Activated CD4-positive, alpha-beta memory T cell treated with anti-CD3 and anti-CD28 coated beads, Interleukin-2, amount 10 ng/mL, durations not matched to agents 7 days and 5 days (primary cell): ENCODE data around the gene ALG10. TPM values are rescaled to one million over a fixed set of nuclear protein-coding genes. Genes with fewer than 3 reads are reported as not detected.
A peak's percentile ranks its signal among the peaks of the same experiment; 100 is the strongest.
"Not testable (repeated sequence)": the region's sequence is repeated elsewhere in the genome, so short reads cannot be mapped to it uniquely, and the experiment has no call there.

Experiments used
- CTCF ChIA-PET: fragments of 350-600 bp; sonication (Branson Sonifier 250); formaldehyde crosslinking; loops from one replicate; lab custom pipeline; 2021; ENCODE audit warnings: antibody characterized with exemption, inconsistent platforms; lab: Charles Lee
- POLR2A ChIA-PET: fragments of 350-600 bp; sonication (Branson Sonifier 250); formaldehyde crosslinking; loops from one replicate; lab custom pipeline; 2021; ENCODE audit warnings: antibody characterized with exemption; lab: Charles Lee
- DNase-seq: peaks from one replicate; pipeline ENCODE4 v3.0.0-alpha.2; 2020
- H3K27ac Mint-ChIP-seq: one replicate; pipeline ENCODE4 v1.8.0; 2021; ENCODE audit warnings: mild to moderate bottlenecking, mixed read lengths
- H3K27me3 Mint-ChIP-seq: one replicate; pipeline ENCODE4 v1.8.0; 2021; ENCODE audit warnings: mixed read lengths
- H3K36me3 Mint-ChIP-seq: one replicate; pipeline ENCODE4 v1.8.0; 2021; ENCODE audit warnings: low read depth, mixed read lengths
- H3K4me1 Mint-ChIP-seq: one replicate; pipeline ENCODE4 v1.8.0; 2021; ENCODE audit warnings: mixed read lengths
- H3K4me3 Mint-ChIP-seq: one replicate; pipeline ENCODE4 v1.8.0; 2021; ENCODE audit warnings: mild to moderate bottlenecking, mixed read lengths
- H3K9me3 Mint-ChIP-seq: one replicate; pipeline ENCODE4 v1.8.0; 2021; ENCODE audit warnings: mixed read lengths
- total RNA-seq, 2 experiments: library from RNA; stranded (reverse); gene quantifications; one replicate each; pipeline ENCODE4 v1.2.3, GENCODE V29; 2021

Gene ALG10
- 10 to 100 TPM; 17.6 to 18.4 TPM for total RNA-seq

GRCh38 chr12:34022079-34022830 is at the start of gene ALG10:
ALG10 (plus strand) TSS chr12:34022496; CDS start chr12:34022600, 104 bp downstream.
- peak within 1 kb of the TSS; percentile 87 for H3K4me3 Mint-ChIP-seq
- CTCF ChIA-PET = interaction anchor here (0.6 to 4.5 kb wide), 7 partner anchors 10 to 1320 kb away, joined by 3 to 87 read pairs (median 4); partner anchors contain the start of gene YARS2
- peaks cover 26% of the 10 kb centered on the region for H3K4me1 Mint-ChIP-seq
- H3K36me3 Mint-ChIP-seq = peaks cover 8% of the 10 kb centered on the region
- no peaks in the 10 kb centered on the region for H3K27me3 Mint-ChIP-seq
- POLR2A ChIA-PET = interaction anchor here (1.3 to 3.5 kb wide), 3 partner anchors 13 to 1267 kb away, joined by 3 to 39 read pairs (median 4); partner anchors contain the start of gene YARS2
- peak; percentile 96 for DNase-seq
- peak within 1 kb of the TSS; percentile 75 for H3K27ac Mint-ChIP-seq
- no peaks in the 10 kb centered on the region for H3K9me3 Mint-ChIP-seq

- H3K9me3 Mint-ChIP-seq = not testable (repeated sequence)
Observed at GRCh38 chr12:33972884-33973283, 49.4 kb upstream of the ALG10 start.

GRCh38 chr12:33977887-33978286 is 44.4 kb upstream of the ALG10 start:
- no peaks in the 10 kb centered on the region for H3K4me1 Mint-ChIP-seq
- H3K4me3 Mint-ChIP-seq = no peak overlapping the region
- CTCF ChIA-PET = no interaction called here
- POLR2A ChIA-PET = no interaction called here
- no peaks in the 10 kb centered on the region for H3K27me3 Mint-ChIP-seq
- H3K36me3 Mint-ChIP-seq = no peaks in the 10 kb centered on the region
- no peak for DNase-seq
- H3K9me3 Mint-ChIP-seq = no peaks in the 10 kb centered on the region
- H3K27ac Mint-ChIP-seq = no peak overlapping the region

More at GRCh38 chr12:33972884-33973283, 49.4 kb upstream of the ALG10 start:
- H3K36me3 Mint-ChIP-seq, H3K27ac Mint-ChIP-seq, H3K4me1 Mint-ChIP-seq, CTCF ChIA-PET, H3K4me3 Mint-ChIP-seq, POLR2A ChIA-PET, H3K27me3 Mint-ChIP-seq, DNase-seq: not testable (repeated sequence)

- Mint-ChIP-seq H3K36me3 (no peaks in the 10 kb centered on the region), H3K4me1 (no peaks in the 10 kb centered on the region), H3K4me3 (no peak overlapping the region), H3K9me3 (no peaks in the 10 kb centered on the region), H3K27ac (no peak overlapping the region), H3K27me3 (no peaks in the 10 kb centered on the region)
- DNase-seq = no peak
- CTCF ChIA-PET = no interaction called here
- POLR2A ChIA-PET = no interaction called here
Observed at GRCh38 chr12:33988197-33988805, 34.0 kb upstream of the ALG10 start.

- no peaks in the 10 kb centered on the region for H3K36me3 Mint-ChIP-seq
- no peak overlapping the region for H3K27ac Mint-ChIP-seq
- ChIA-PET POLR2A (no interaction called here), CTCF (no interaction called here)
- no peaks in the 10 kb centered on the region for H3K27me3 Mint-ChIP-seq
- no peak overlapping the region for H3K4me3 Mint-ChIP-seq
- no peaks in the 10 kb centered on the region for H3K9me3 Mint-ChIP-seq
- no peaks in the 10 kb centered on the region for H3K4me1 Mint-ChIP-seq
- no peak for DNase-seq
Observed at GRCh38 chr12:33988913-33989312, 33.4 kb upstream of the ALG10 start.

- no peaks in the 10 kb centered on the region for H3K9me3 Mint-ChIP-seq
- H3K27me3 Mint-ChIP-seq = peaks cover 3% of the 10 kb centered on the region
- no peaks in the 10 kb centered on the region for H3K4me1 Mint-ChIP-seq
- POLR2A ChIA-PET = no interaction called here
- H3K36me3 Mint-ChIP-seq = no peaks in the 10 kb centered on the region
- H3K27ac Mint-ChIP-seq = no peak overlapping the region
- H3K4me3 Mint-ChIP-seq = no peak overlapping the region
- CTCF ChIA-PET = no interaction called here
- DNase-seq = no peak
Observed at GRCh38 chr12:33994857-33995808, 27.2 kb upstream of the ALG10 start.

- CTCF ChIA-PET, H3K27me3 Mint-ChIP-seq, H3K36me3 Mint-ChIP-seq, H3K27ac Mint-ChIP-seq, DNase-seq, H3K4me1 Mint-ChIP-seq, H3K4me3 Mint-ChIP-seq, H3K9me3 Mint-ChIP-seq, POLR2A ChIA-PET: not testable (repeated sequence)
Observed at GRCh38 chr12:34008835-34009234, 13.5 kb upstream of the ALG10 start.

GRCh38 chr12:34016361-34016760 is 5.9 kb upstream of the ALG10 start:
- Mint-ChIP-seq H3K27ac (no peak overlapping the region), H3K36me3 (no peaks in the 10 kb centered on the region), H3K9me3 (no peaks in the 10 kb centered on the region), H3K27me3 (peaks cover 4% of the 10 kb centered on the region), H3K4me3 (no peak overlapping the region), H3K4me1 (peaks cover 5% of the 10 kb centered on the region)
- CTCF ChIA-PET = no interaction called here
- DNase-seq = no peak
- POLR2A ChIA-PET = no interaction called here

GRCh38 chr12:34021071-34021470 is 1.2 kb upstream of the ALG10 start:
- H3K9me3 Mint-ChIP-seq = no peaks in the 10 kb centered on the region
- CTCF ChIA-PET = interaction anchor here (1.1 to 4.5 kb wide), 3 partner anchors 1074 to 1319 kb away, joined by 3 to 87 read pairs (median 4); partner anchors contain the start of gene YARS2
- H3K27ac Mint-ChIP-seq = no peak overlapping the region
- H3K4me1 Mint-ChIP-seq = peaks cover 26% of the 10 kb centered on the region
- H3K36me3 Mint-ChIP-seq = peaks cover 4% of the 10 kb centered on the region
- H3K4me3 Mint-ChIP-seq = no peak overlapping the region
- DNase-seq = no peak
- H3K27me3 Mint-ChIP-seq = no peaks in the 10 kb centered on the region
- POLR2A ChIA-PET = interaction anchor here (3.5 kb wide), 1 partner anchor 1265 kb away, joined by 39 read pairs; the partner anchor contains the start of gene YARS2

GRCh38 chr12:34027661-34028060 is 5.4 kb downstream of the ALG10 start:
- H3K4me3 Mint-ChIP-seq, CTCF ChIA-PET, H3K36me3 Mint-ChIP-seq, H3K9me3 Mint-ChIP-seq, DNase-seq, H3K27me3 Mint-ChIP-seq, H3K27ac Mint-ChIP-seq, POLR2A ChIA-PET: not testable (repeated sequence)
- H3K4me1 Mint-ChIP-seq = peaks cover 14% of the 10 kb centered on the region

- ChIA-PET POLR2A (no interaction called here), CTCF (no interaction called here)
- Mint-ChIP-seq H3K9me3 (no peaks in the 10 kb centered on the region), H3K27ac (no peak overlapping the region), H3K36me3 (peaks cover 4% of the 10 kb centered on the region), H3K27me3 (no peaks in the 10 kb centered on the region), H3K4me1 (no peaks in the 10 kb centered on the region), H3K4me3 (no peak overlapping the region)
- no peak for DNase-seq
Observed at GRCh38 chr12:34030591-34030990, 8.3 kb downstream of the ALG10 start.

- Mint-ChIP-seq H3K9me3 (no peaks in the 10 kb centered on the region), H3K4me1 (no peaks in the 10 kb centered on the region), H3K27me3 (no peaks in the 10 kb centered on the region), H3K36me3 (no peaks in the 10 kb centered on the region), H3K27ac (no peak overlapping the region), H3K4me3 (no peak overlapping the region)
- POLR2A ChIA-PET = no interaction called here
- CTCF ChIA-PET = interaction anchor here (1.3 to 1.5 kb wide), 2 partner anchors 9 to 11 kb away, joined by 3 to 5 read pairs; partner anchors contain the start of gene ALG10
- DNase-seq = no peak
Observed at GRCh38 chr12:34033628-34034296, 11.5 kb downstream of the ALG10 start.
